ENCODE measurements around the gene UCP3. TPM values are rescaled to one million over a fixed set of nuclear protein-coding genes. Genes with fewer than 3 reads are reported as not detected.

The UCP3 gene
- total and polyA plus RNA-seq, 2 of the 8 experiments (the other 6 are each of a cell fraction or from before 2014, with no cell fraction given) = 0.85 to 1.3 TPM

DNA sequence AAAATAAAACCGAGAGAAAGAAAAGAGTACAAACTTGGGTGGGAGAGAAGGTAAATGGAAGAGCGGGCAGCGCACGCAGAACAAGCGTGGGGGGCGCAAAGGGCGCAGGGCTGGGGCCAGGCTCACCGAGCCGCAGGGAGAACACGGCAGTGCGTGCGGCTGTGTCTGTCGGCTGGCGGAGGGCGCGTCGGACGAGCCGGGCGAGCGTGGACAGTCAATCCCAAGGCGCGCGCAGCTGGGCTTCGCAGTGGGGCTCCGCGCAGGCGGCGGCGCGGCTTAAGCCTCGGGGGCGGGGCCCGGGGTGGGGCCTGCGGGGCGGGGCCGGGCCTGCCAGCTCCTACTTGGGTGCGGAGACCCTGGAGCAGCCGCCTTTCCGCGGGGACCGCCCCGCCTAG lies 26.3 kb downstream of the UCP3 start, which contains the start of gene UCP2:
UCP2 (minus strand) TSS at position 249 of the 395 bp plus-strand sequence. CDS start 4,465 bp downstream, outside the sequence.
- Histone ChIP-seq H3K4me2 (ENCODE audit: insufficient read depth in 1 of 2, low read depth in 2 of 2, low read length in 2 of 2) (peak within 1 kb of the TSS; percentile 86 to 100), H3K4me3 (ENCODE audit: extremely low read depth in 1 of 4, insufficient read depth in 2 of 4, low read depth in 3 of 4, low read length in 4 of 4) (peak within 1 kb of the TSS; percentile 71 to 96 (median 79)), H3K23ac (ENCODE audit: insufficient read length) (no peak within 1 kb of the TSS), H3K36me3 (ENCODE audit: control insufficient read depth in 2 of 4, insufficient read depth in 4 of 4, low read length in 3 of 4) (peaks cover 6 to 35% (median 13%) of the 10 kb centered on the region in 4 experiments), H3K9me3 (ENCODE audit: insufficient read depth in 2 of 2, low read depth in 1 of 2, low read length in 1 of 2) (no peaks in the 10 kb centered on the region), H2BK120ac (replicated peaks; ENCODE audit: low read depth, low read length) (peak within 1 kb of the TSS; percentile 76), H2BK20ac (ENCODE audit: low read length) (peak within 1 kb of the TSS; percentile 93; the same call in 1 of the 2 replicates), H3K56ac (replicated peaks; ENCODE audit: insufficient read length, low read depth, low read length) (peak within 1 kb of the TSS; percentile 85), H3K4me1 (replicated peaks in 1 of 4; ENCODE audit: control insufficient read depth in 3 of 4, insufficient read depth in 4 of 4, low read length in 3 of 4) (peaks cover 7 to 18% (median 10%) of the 10 kb centered on the region in 4 experiments), H2BK15ac (ENCODE audit: low read length) (peak within 1 kb of the TSS; percentile 100; the same call in 1 of the 2 replicates), H3K14ac (ENCODE audit: insufficient read length) (peak within 1 kb of the TSS; percentile 25), H4K91ac (replicated peaks; ENCODE audit: insufficient read length, low read length) (peak within 1 kb of the TSS; percentile 95), H3K79me1 (ENCODE audit: low read depth, low read length) (peaks cover 2% of the 10 kb centered on the region; the same call in 1 of the 2 replicates), H2BK12ac (ENCODE audit: low read depth, low read length) (peak within 1 kb of the TSS; percentile 97; the same call in 1 of the 2 replicates), H3K27me3 (replicated peaks in 1 of 4; ENCODE audit: control insufficient read depth in 3 of 4, extremely low read depth in 1 of 4, insufficient read depth in 3 of 4, low read length in 3 of 4) (peaks cover 0 to 2% (median 0%) of the 10 kb centered on the region in 4 experiments; a peak in 2 of 7 replicates), H3K4ac (replicated peaks; ENCODE audit: insufficient read length, low read depth, low read length) (peak within 1 kb of the TSS; percentile 99), H3K9ac (replicated peaks in 1 of 4; ENCODE audit: extremely low read depth in 1 of 4, low read depth in 3 of 4, low read length in 3 of 4) (peak within 1 kb of the TSS; percentile 77 to 86 (median 80)), H2AK5ac (ENCODE audit: low read depth, low read length) (peak within 1 kb of the TSS; percentile 77; the same call in 1 of the 2 replicates), H4K5ac (ENCODE audit: insufficient read length, low read depth, low read length) (peak within 1 kb of the TSS; percentile 90), H3K18ac (ENCODE audit: extremely low read depth, low read length) (peak within 1 kb of the TSS; percentile 100), H2BK5ac (ENCODE audit: low read depth, low read length) (peak within 1 kb of the TSS; percentile 96), H2AFZ (ENCODE audit: low read length) (peak within 1 kb of the TSS; percentile 96), H4K20me1 (replicated peaks in 1 of 2; ENCODE audit: control insufficient read depth in 1 of 2, insufficient read depth in 2 of 2, low read length in 2 of 2) (peaks cover 0 to 6% of the 10 kb centered on the region in 2 experiments), H3K79me2 (ENCODE audit: control insufficient read depth in 1 of 2, insufficient read depth in 2 of 2, low read length in 2 of 2) (peaks cover 0 to 6% of the 10 kb centered on the region in 2 experiments; a peak in 1 of 4 replicates), H4K8ac (ENCODE audit: extremely low read depth, insufficient read depth, low read length) (peak within 1 kb of the TSS; percentile 94), H3K23me2 (ENCODE audit: low read depth, low read length) (peaks cover 10% of the 10 kb centered on the region), H3K27ac (ENCODE audit: low read depth, low read length) (peak within 1 kb of the TSS; percentile 75)
- POLR2A ChIA-PET (ENCODE audit: partially characterized antibody) = interaction anchor here (0.9 to 6.8 kb wide), 6 partner anchors 12 to 191 kb away, joined by 4 to 94 read pairs (median 8); no protein-coding TSS in a partner anchor
- CTCF ChIA-PET (ENCODE audit: partially characterized antibody) = interaction anchor here (0.7 to 4.9 kb wide), 3 partner anchors 12 to 19 kb away, joined by 3 to 22 read pairs (median 5); no protein-coding TSS in a partner anchor
- 3% methylated on average over 32 of the region's 43 CpGs; no CpG with 5 or more reads in 1 of the 2 experiments for WGBS, 2 experiments (ENCODE audit: extremely low coverage in 1 of 2, insufficient coverage in 1 of 2, insufficient read length in 1 of 2, insufficient replicate concordance in 2 of 2, low coverage in 1 of 2, low lambda C conversion rate in 2 of 2, missing lambda C conversion rate in 1 of 2)
- peak; percentile 50; the same call in 1 of the 2 replicates for TF ChIP-seq MAX (IDR thresholded peaks at IDR 0.05)
- no peak for TF ChIP-seq JUN (IDR thresholded peaks at IDR 0.05; ENCODE audit: low read depth, low read length)
- peak; percentile 34 for TF ChIP-seq KDM4A (IDR thresholded peaks at IDR 0.05; ENCODE audit: low read depth, low read length, severe bottlenecking)
- no peak for TF ChIP-seq SP1 (IDR thresholded peaks at IDR 0.05; ENCODE audit: low read depth, low read length)
- peak; percentile 48; the same call in 1 of the 2 replicates for TF ChIP-seq POLR2AphosphoS5 (IDR thresholded peaks at IDR 0.05; ENCODE audit: low read depth, low read length)
- no peak for TF ChIP-seq BACH1 (IDR thresholded peaks at IDR 0.05; ENCODE audit: low read length)
- peak; percentile 57; the same call in 1 of the 2 replicates for TF ChIP-seq PHF8 (conservative IDR thresholded peaks at IDR 0.05; ENCODE audit: low read depth, low read length)
- no peak for TF ChIP-seq KDM1A (IDR thresholded peaks at IDR 0.05; ENCODE audit: borderline replicate concordance, low read length)
- no peak for TF ChIP-seq BRCA1 (IDR thresholded peaks at IDR 0.05; ENCODE audit: low read depth, low read length)
- TF ChIP-seq JUND (IDR thresholded peaks at IDR 0.05; ENCODE audit: low read length) = no peak
- TF ChIP-seq RBBP5 (IDR thresholded peaks at IDR 0.05; ENCODE audit: borderline replicate concordance, low read depth, low read length) = 0 out of 2 replicates have a peak, but pooled peaks have one; percentile 31
- peak in 1 of 2 experiments; percentile 57; a peak in 2 of 3 replicates for TF ChIP-seq POLR2A (IDR thresholded peaks at IDR 0.05; ENCODE audit: control extremely low read depth in 1 of 2, low read depth in 2 of 2, low read length in 2 of 2)
- TF ChIP-seq NANOG (IDR thresholded peaks at IDR 0.05; ENCODE audit: insufficient read depth, low read depth, low read length, poor library complexity, severe bottlenecking) = no peak
- no peak for FAIRE-seq
- no peak for DNase-seq (ENCODE audit: low read depth in 1 of 2, low spot score in 2 of 2)

All from H1 (cell line).